ENCODE data around the gene RND2. TPM values are rescaled to one million over a fixed set of nuclear protein-coding genes. Genes with fewer than 3 reads are reported as not detected.

RND2 gene
- total and polyA plus RNA-seq, 2 of the 13 experiments (the other 11 are each of a cell fraction or from before 2014, with no cell fraction given), result 0.05 to 0.11 TPM

DNA sequence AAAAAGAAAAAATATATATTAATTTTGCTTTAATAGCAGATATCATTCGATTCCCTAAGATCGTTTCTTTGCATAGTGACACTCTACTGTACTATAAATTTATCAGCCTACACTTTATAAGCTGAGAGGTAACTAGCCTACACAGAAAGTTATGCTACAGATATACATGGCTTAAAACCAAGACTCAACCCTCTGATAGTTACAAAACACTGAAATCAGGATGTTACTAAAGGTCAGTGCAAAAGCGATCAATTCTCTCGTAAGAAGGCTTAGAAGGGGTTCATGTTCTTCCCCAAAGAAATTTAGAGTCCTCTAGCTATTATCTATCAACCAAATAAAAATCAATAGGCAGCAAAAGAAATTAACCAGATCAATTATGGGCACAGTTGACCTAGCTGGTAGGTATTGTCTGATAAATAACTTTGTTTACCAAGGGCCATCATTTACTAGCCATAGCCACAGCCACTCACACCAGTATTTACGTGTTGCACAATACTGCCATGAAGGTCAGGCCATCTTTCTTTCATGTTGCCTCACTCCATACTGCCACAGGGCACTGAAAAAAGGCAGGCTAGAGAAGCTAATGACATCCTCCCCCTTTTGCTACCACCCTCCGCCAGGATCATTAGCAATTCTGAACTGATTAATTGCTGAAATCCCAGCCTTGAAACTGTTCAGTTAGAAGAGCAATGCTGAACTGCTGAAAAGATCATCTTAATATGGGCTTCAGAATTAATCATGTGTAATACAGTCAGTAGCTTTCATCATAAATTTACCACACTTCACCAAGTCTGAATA lies 43.7 kb downstream of the RND2 start (continued):
- TF ChIP-seq DPF2 (CRISPR knock-in tag; IDR thresholded peaks at IDR 0.05; ENCODE audit: borderline replicate concordance, low read depth), result peak; percentile 86
- TF ChIP-seq CCAR2 (optimal IDR thresholded peaks at IDR 0.05; ENCODE audit: low read depth, low read length), result no peak
- TF ChIP-seq TCF12 (IDR thresholded peaks at IDR 0.05), result no peak
- TF ChIP-seq TCF12 (CRISPR knock-in tag; IDR thresholded peaks at IDR 0.05), result peak; percentile 93
- peak; percentile 78 for TF ChIP-seq CREM (IDR thresholded peaks at IDR 0.05)
- TF ChIP-seq CREM (CRISPR knock-in tag; IDR thresholded peaks at IDR 0.05), result no peak
- TF ChIP-seq, protein P1, sequence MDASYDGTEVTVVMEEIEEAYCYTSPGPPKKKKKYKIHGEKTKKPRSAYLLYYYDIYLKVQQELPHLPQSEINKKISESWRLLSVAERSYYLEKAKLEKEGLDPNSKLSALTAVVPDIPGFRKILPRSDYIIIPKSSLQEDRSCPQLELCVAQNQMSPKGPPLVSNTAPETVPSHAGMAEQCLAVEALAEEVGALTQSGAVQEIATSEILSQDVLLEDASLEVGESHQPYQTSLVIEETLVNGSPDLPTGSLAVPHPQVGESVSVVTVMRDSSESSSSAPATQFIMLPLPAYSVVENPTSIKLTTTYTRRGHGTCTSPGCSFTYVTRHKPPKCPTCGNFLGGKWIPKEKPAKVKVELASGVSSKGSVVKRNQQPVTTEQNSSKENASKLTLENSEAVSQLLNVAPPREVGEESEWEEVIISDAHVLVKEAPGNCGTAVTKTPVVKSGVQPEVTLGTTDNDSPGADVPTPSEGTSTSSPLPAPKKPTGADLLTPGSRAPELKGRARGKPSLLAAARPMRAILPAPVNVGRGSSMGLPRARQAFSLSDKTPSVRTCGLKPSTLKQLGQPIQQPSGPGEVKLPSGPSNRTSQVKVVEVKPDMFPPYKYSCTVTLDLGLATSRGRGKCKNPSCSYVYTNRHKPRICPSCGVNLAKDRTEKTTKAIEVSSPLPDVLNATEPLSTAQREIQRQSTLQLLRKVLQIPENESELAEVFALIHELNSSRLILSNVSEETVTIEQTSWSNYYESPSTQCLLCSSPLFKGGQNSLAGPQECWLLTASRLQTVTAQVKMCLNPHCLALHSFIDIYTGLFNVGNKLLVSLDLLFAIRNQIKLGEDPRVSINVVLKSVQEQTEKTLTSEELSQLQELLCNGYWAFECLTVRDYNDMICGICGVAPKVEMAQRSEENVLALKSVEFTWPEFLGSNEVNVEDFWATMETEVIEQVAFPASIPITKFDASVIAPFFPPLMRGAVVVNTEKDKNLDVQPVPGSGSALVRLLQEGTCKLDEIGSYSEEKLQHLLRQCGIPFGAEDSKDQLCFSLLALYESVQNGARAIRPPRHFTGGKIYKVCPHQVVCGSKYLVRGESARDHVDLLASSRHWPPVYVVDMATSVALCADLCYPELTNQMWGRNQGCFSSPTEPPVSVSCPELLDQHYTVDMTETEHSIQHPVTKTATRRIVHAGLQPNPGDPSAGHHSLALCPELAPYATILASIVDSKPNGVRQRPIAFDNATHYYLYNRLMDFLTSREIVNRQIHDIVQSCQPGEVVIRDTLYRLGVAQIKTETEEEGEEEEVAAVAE (CRISPR knock-in tag; IDR thresholded peaks at IDR 0.05; ENCODE audit: borderline replicate concordance), result peak; percentile 73; the same call in 1 of the 2 replicates
- no peak for TF ChIP-seq ZNF382 (CRISPR knock-in tag; IDR thresholded peaks at IDR 0.05; ENCODE audit: borderline replicate concordance)
- peak; percentile 94; the same call in 1 of the 2 replicates for TF ChIP-seq KDM4B (CRISPR knock-in tag; IDR thresholded peaks at IDR 0.05)
- peak; percentile 82 for TF ChIP-seq GATAD1 (CRISPR knock-in tag; IDR thresholded peaks at IDR 0.05)
- TF ChIP-seq ZNF7 (CRISPR knock-in tag; IDR thresholded peaks at IDR 0.05), result no peak
- TF ChIP-seq NR2C2 (CRISPR knock-in tag; IDR thresholded peaks at IDR 0.05; ENCODE audit: borderline replicate concordance), result peak; percentile 79
- TF ChIP-seq EP300 (IDR thresholded peaks at IDR 0.05; ENCODE audit: low read depth in 2 of 2, low read length in 2 of 2), result peak; percentile 86 to 97
- peak; percentile 82 for TF ChIP-seq EP300 (CRISPR knock-in tag; IDR thresholded peaks at IDR 0.05; ENCODE audit: borderline replicate concordance)
- no peak for TF ChIP-seq BRCA1 (CRISPR knock-in tag; IDR thresholded peaks at IDR 0.05)
- TF ChIP-seq CHD2 (IDR thresholded peaks at IDR 0.05; ENCODE audit: low read depth, low read length), result no peak
- TF ChIP-seq, protein P2, sequence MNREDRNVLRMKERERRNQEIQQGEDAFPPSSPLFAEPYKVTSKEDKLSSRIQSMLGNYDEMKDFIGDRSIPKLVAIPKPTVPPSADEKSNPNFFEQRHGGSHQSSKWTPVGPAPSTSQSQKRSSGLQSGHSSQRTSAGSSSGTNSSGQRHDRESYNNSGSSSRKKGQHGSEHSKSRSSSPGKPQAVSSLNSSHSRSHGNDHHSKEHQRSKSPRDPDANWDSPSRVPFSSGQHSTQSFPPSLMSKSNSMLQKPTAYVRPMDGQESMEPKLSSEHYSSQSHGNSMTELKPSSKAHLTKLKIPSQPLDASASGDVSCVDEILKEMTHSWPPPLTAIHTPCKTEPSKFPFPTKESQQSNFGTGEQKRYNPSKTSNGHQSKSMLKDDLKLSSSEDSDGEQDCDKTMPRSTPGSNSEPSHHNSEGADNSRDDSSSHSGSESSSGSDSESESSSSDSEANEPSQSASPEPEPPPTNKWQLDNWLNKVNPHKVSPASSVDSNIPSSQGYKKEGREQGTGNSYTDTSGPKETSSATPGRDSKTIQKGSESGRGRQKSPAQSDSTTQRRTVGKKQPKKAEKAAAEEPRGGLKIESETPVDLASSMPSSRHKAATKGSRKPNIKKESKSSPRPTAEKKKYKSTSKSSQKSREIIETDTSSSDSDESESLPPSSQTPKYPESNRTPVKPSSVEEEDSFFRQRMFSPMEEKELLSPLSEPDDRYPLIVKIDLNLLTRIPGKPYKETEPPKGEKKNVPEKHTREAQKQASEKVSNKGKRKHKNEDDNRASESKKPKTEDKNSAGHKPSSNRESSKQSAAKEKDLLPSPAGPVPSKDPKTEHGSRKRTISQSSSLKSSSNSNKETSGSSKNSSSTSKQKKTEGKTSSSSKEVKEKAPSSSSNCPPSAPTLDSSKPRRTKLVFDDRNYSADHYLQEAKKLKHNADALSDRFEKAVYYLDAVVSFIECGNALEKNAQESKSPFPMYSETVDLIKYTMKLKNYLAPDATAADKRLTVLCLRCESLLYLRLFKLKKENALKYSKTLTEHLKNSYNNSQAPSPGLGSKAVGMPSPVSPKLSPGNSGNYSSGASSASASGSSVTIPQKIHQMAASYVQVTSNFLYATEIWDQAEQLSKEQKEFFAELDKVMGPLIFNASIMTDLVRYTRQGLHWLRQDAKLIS (CRISPR knock-in tag; IDR thresholded peaks at IDR 0.05), result no peak
- peak; percentile 100 for TF ChIP-seq CEBPB (IDR thresholded peaks at IDR 0.05; ENCODE audit: borderline replicate concordance, low read depth, low read length)
- no peak for TF ChIP-seq DR1 (CRISPR knock-in tag; IDR thresholded peaks at IDR 0.05)
- no peak for TF ChIP-seq IKZF4 (CRISPR knock-in tag; IDR thresholded peaks at IDR 0.05; ENCODE audit: borderline replicate concordance, low read depth, not compliant biosample characterization)
- TF ChIP-seq, protein P3, sequence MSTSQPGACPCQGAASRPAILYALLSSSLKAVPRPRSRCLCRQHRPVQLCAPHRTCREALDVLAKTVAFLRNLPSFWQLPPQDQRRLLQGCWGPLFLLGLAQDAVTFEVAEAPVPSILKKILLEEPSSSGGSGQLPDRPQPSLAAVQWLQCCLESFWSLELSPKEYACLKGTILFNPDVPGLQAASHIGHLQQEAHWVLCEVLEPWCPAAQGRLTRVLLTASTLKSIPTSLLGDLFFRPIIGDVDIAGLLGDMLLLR (CRISPR knock-in tag; IDR thresholded peaks at IDR 0.05), result peak; percentile 65; the same call in 1 of the 2 replicates
- TF ChIP-seq ZNF773 (CRISPR knock-in tag; IDR thresholded peaks at IDR 0.05; ENCODE audit: borderline replicate concordance), result no peak

Measured in HepG2 (cell line).